OCI-LY1 (cell line): ENCODE measurements around the gene TNFRSF14.

Source experiments
- H2AFZ ChIP-seq: fragments of 200-600 bp; sonication (generic), shearing (Covaris generic); 2 replicates; pipeline ENCODE4 v1.6.0; 2014; ENCODE audit warnings: antibody characterized with exemption, mild to moderate bottlenecking, low read length
- H3F3A ChIP-seq: fragments of 200-600 bp; sonication (generic), shearing (Covaris generic); 2 replicates; pipeline ENCODE4 v1.6.0; 2014; ENCODE audit warnings: mild to moderate bottlenecking, antibody characterized with exemption, low read length, moderate library complexity; ENCODE audit not compliant: insufficient read depth
- H3K27ac ChIP-seq: fragments of 200-600 bp; sonication (generic); 2 replicates; pipeline ENCODE4 v1.5.1; 2014; ENCODE audit warnings: low read length, mixed run types, mild to moderate bottlenecking, low read depth; ENCODE audit not compliant: poor library complexity, severe bottlenecking
- H3K27me3 ChIP-seq: fragments of 200-600 bp; sonication (generic); 2 replicates; pipeline ENCODE4 v1.6.0; 2014; ENCODE audit warnings: antibody characterized with exemption, mild to moderate bottlenecking, low read length, moderate library complexity; ENCODE audit not compliant: insufficient read depth
- H3K36me3 ChIP-seq: fragments of 200-600 bp; sonication (generic); 2 replicates; pipeline ENCODE4 v1.6.1; 2014; ENCODE audit warnings: mild to moderate bottlenecking, antibody characterized with exemption, low read length, moderate library complexity, mixed read lengths; ENCODE audit not compliant: insufficient read depth
- H3K4me1 ChIP-seq: fragments of 200-600 bp; sonication (generic); 2 replicates; pipeline ENCODE4 v1.5.1; 2014; ENCODE audit warnings: mild to moderate bottlenecking, low read length, moderate library complexity; ENCODE audit not compliant: insufficient read depth, severe bottlenecking
- H3K4me2 ChIP-seq: fragments of 200-600 bp; sonication (generic), shearing (Covaris generic); 2 replicates; pipeline ENCODE4 v1.6.1; 2014; ENCODE audit warnings: low read length
- H3K4me3 ChIP-seq: fragments of 200-600 bp; sonication (generic); 2 replicates; pipeline ENCODE4 v1.5.1; 2014; ENCODE audit warnings: low read length, low read depth, mild to moderate bottlenecking, mixed read lengths; ENCODE audit not compliant: poor library complexity, severe bottlenecking
- H3K79me2 ChIP-seq: fragments of 200-600 bp; shearing (Covaris generic); 2 replicates; pipeline ENCODE4 v1.6.1; 2016; ENCODE audit warnings: mixed run types, low read length, mixed read lengths; ENCODE audit not compliant: insufficient read depth
- H3K9ac ChIP-seq: fragments of 200-600 bp; sonication (generic), shearing (Covaris generic); 2 replicates; pipeline ENCODE4 v1.6.1; 2014; ENCODE audit warnings: mild to moderate bottlenecking, low read length, mixed read lengths
- H3K9me2 ChIP-seq: fragments of 200-600 bp; sonication (generic), shearing (Covaris generic); 2 replicates; pipeline ENCODE4 v1.6.1; 2014; ENCODE audit warnings: low read depth, mild to moderate bottlenecking, low read length, mixed read lengths
- H3K9me3 ChIP-seq: fragments of 200-600 bp; shearing (Covaris generic); 2 replicates; pipeline ENCODE4 v1.6.1; 2014; ENCODE audit warnings: low read length, mixed read lengths
- H4K20me1 ChIP-seq: fragments of 200-600 bp; sonication (generic), shearing (Covaris generic); 2 replicates; pipeline ENCODE4 v1.6.0; 2016; ENCODE audit warnings: mild to moderate bottlenecking, low read length; ENCODE audit not compliant: insufficient read depth
- EZH2 ChIP-seq: fragments of 200-600 bp; sonication (generic), shearing (Covaris generic); IDR thresholded peaks from 2 replicates; pipeline ENCODE4 v1.8.0; 2017; ENCODE audit warnings: borderline replicate concordance, mixed run types, mild to moderate bottlenecking, antibody characterized with exemption, low read length, moderate library complexity, mixed read lengths
- TF ChIP-seq, protein P1 (sequence below): fragments of 200-600 bp; sonication (generic), shearing (Covaris generic); IDR thresholded peaks from 2 replicates; pipeline ENCODE4 v1.5.1; 2017; ENCODE audit warnings: mild to moderate bottlenecking, antibody characterized with exemption, low read length, moderate library complexity, mixed read lengths

TNFRSF14 gene

DNA sequence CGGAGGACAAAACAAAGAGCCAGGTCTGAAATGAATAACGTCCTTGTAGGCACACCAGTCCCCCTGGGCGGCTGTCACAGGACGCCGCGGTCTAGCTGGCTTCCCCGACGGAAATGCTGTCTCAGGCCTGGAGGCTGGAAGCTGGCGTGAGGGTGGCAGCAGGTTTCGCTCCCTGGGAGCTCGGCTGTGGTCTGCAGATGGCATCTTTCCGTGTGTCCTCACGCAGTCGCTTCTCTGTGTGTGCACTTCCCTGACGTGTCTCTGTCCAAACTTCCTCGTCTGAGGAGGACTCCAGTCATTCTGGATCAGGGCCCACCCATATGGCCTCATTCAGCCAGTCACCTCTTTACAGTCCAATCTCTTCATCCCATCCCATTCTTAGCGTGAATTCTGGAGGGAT, 14.2 kb downstream of the TNFRSF14 start:
- Histone ChIP-seq H2AFZ (no peak overlapping the region), H3K9me3 (no peaks in the 10 kb centered on the region), H3K9me2 (no peaks in the 10 kb centered on the region), H3K36me3 (no peaks in the 10 kb centered on the region), H3K27ac (no peak overlapping the region), H3K79me2 (no peaks in the 10 kb centered on the region), H3K27me3 (peaks cover 5% of the 10 kb centered on the region; the same call in 1 of the 2 replicates), H3F3A (no peaks in the 10 kb centered on the region), H3K4me2 (no peak overlapping the region), H3K4me1 (no peaks in the 10 kb centered on the region), H3K4me3 (no peak overlapping the region), H4K20me1 (no peaks in the 10 kb centered on the region), H3K9ac (no peak overlapping the region)
- TF ChIP-seq, protein P1, sequence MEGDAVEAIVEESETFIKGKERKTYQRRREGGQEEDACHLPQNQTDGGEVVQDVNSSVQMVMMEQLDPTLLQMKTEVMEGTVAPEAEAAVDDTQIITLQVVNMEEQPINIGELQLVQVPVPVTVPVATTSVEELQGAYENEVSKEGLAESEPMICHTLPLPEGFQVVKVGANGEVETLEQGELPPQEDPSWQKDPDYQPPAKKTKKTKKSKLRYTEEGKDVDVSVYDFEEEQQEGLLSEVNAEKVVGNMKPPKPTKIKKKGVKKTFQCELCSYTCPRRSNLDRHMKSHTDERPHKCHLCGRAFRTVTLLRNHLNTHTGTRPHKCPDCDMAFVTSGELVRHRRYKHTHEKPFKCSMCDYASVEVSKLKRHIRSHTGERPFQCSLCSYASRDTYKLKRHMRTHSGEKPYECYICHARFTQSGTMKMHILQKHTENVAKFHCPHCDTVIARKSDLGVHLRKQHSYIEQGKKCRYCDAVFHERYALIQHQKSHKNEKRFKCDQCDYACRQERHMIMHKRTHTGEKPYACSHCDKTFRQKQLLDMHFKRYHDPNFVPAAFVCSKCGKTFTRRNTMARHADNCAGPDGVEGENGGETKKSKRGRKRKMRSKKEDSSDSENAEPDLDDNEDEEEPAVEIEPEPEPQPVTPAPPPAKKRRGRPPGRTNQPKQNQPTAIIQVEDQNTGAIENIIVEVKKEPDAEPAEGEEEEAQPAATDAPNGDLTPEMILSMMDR = no peak
- TF ChIP-seq EZH2 = no peak

DNA sequence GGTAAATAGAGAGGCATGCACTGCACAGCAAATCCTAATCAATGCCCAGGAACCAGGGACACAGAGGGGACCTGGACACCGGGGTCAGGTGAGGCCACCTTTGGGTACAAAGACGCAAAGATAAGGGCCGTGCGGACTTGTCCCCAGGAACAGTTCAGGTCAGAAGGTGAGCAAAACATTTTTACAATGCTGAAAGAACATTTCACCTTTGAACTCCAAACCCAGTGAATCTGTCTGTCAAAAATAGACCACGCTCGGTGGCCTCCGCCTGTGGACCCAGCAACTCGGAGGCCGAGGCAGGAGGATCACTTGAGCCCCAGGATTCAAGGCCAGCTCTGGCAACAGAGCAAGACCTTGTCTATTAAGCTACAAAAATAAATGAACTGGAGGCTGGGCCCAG, 15.2 kb downstream of the TNFRSF14 start:
- Histone ChIP-seq H3K9me2 (no peaks in the 10 kb centered on the region), H4K20me1 (no peaks in the 10 kb centered on the region), H3K27ac (no peak overlapping the region), H3K9ac (no peak overlapping the region), H3K79me2 (no peaks in the 10 kb centered on the region), H3K27me3 (peaks cover 5% of the 10 kb centered on the region; the same call in 1 of the 2 replicates), H2AFZ (no peak overlapping the region), H3K9me3 (no peaks in the 10 kb centered on the region), H3K36me3 (no peaks in the 10 kb centered on the region), H3K4me1 (peaks cover 6% of the 10 kb centered on the region), H3K4me3 (no peak overlapping the region), H3F3A (no peaks in the 10 kb centered on the region), H3K4me2 (no peak overlapping the region)
- no peak for TF ChIP-seq EZH2
- TF ChIP-seq, protein P1 = no peak

DNA sequence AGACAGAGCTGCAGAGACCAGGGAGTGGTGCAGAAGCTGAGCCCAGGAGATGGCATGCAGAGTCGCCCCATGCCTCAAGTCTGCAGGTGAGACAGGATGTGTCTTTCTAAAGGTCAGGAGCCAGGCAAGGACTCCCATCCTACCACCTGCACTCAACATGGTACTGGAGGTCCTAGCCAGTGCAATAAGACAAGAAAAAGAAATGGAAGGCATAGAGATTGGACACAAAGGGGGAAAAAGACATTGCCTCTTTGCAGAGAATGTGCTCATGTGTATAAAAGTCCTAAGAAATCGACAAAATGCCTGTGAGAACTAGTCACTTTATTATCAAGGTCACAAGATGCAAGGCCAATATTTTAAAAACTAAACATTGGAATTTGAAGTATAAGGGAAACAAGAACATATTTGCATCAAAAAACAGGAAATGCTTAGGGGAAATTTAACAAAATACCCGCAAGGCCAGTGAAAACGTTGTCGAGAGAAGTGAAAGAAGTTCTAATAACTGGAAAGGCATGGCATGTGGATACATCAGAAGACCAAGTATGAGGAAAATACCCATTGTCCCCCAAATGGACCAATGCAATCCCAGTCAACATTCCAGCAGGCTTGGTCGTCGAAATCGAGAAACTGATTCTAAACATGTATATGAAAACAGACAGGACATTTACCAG, 17.2 kb downstream of the TNFRSF14 start:
- no peaks in the 10 kb centered on the region for H3K9me3 ChIP-seq
- H4K20me1 ChIP-seq = no peaks in the 10 kb centered on the region
- no peak overlapping the region for H2AFZ ChIP-seq
- H3K79me2 ChIP-seq = no peaks in the 10 kb centered on the region
- no peaks in the 10 kb centered on the region for H3F3A ChIP-seq
- TF ChIP-seq, protein P1 = no peak
- TF ChIP-seq EZH2 = no peak
- H3K36me3 ChIP-seq = no peaks in the 10 kb centered on the region
- no peak overlapping the region for H3K4me3 ChIP-seq
- H3K27me3 ChIP-seq = peaks cover 5% of the 10 kb centered on the region; the same call in 1 of the 2 replicates
- peaks cover 26% of the 10 kb centered on the region for H3K4me1 ChIP-seq
- no peak overlapping the region for H3K4me2 ChIP-seq
- H3K9me2 ChIP-seq = no peaks in the 10 kb centered on the region
- no peak overlapping the region for H3K9ac ChIP-seq
- H3K27ac ChIP-seq = no peak overlapping the region
